HCT116 (cell line): ENCODE measurements around the gene ACOXL. TPM values are rescaled to one million over a fixed set of nuclear protein-coding genes. Genes with fewer than 3 reads are reported as not detected.

Source experiments
- ATAC-seq: fragments of 200-7000 bp; cut with Tn5 transposase; 2 replicates; pipeline ENCODE4 v1.9.1; 2020; ENCODE audit warnings: mild to moderate bottlenecking, moderate library complexity
- BruUV-seq: library from RNA; stranded (reverse); fragments of 400-500 nt; replicated peaks from 2 replicates; lab custom pipeline; 2021; lab: Mats Ljungman, UMichigan
- CTCF ChIA-PET: fragments of 300-600 bp; sonication (Branson Sonifier 250); formaldehyde crosslinking; loops from one replicate; lab custom pipeline; 2021; ENCODE audit warnings: antibody characterized with exemption; lab: Charles Lee
- POLR2A ChIA-PET: fragments of 300-600, 350-600 bp; sonication (Branson Sonifier 250); formaldehyde crosslinking; loops from one replicate; lab custom pipeline; 2021; ENCODE audit warnings: antibody characterized with exemption; lab: Charles Lee
- RAD21 ChIA-PET, 2 experiments: fragments of 300-600 bp; sonication (Branson Sonifier 250); formaldehyde crosslinking; loops; one replicate each; lab custom pipeline; 2023; ENCODE audit warnings: low total read pairs in 2 of 2; ENCODE audit not compliant: uncharacterized antibody in 2 of 2, unreplicated experiment in 2 of 2, low non-redundant PET in 1 of 2; lab: Charles Lee
- DNase-seq: peaks from one replicate; pipeline ENCODE4 v3.0.0-alpha.2; 2010; ENCODE audit warnings: low read depth, low spot score
- H2AFZ ChIP-seq: fragments of 200-600 bp; shearing (Covaris generic), sonication (generic); 2 replicates; pipeline ENCODE4 v1.6.1; 2017; ENCODE audit warnings: low read depth, mixed run types, mixed read lengths, antibody characterized with exemption, low read length; ENCODE audit not compliant: poor library complexity, severe bottlenecking
- H3K27ac ChIP-seq: 2 replicates; pipeline ENCODE4 v1.5.1; 2012; ENCODE audit warnings: low read depth, low read length
- H3K27me3 ChIP-seq: fragments of 200-600 bp; sonication (generic); 2 replicates; pipeline ENCODE4 v1.6.1; 2016; ENCODE audit warnings: mixed run types, low read length, mixed read lengths; ENCODE audit not compliant: insufficient read depth
- H3K36me3 ChIP-seq, 2 experiments: fragments of 200-500 bp in 1 of 2; fragments of 200-600 bp in 1 of 2; sonication (Bioruptor generic) in 1 of 2; sonication (generic) in 1 of 2; 2 replicates each; pipeline versions ENCODE4 v1.5.1 to v1.6.1; 2014 to 2016; ENCODE audit warnings: low read length in 2 of 2, inconsistent platforms in 1 of 2, mixed read lengths in 1 of 2, mixed run types in 1 of 2; ENCODE audit not compliant: insufficient read depth in 2 of 2, control insufficient read depth in 1 of 2
- H3K4me1 ChIP-seq, 2 experiments: fragments of 200-600 bp in 1 of 2; sonication (generic) in 1 of 2; 2 replicates each; pipeline versions ENCODE4 v1.5.1 to v1.6.1; 2012 to 2017; ENCODE audit warnings: low read length in 2 of 2, inconsistent platforms in 1 of 2, mild to moderate bottlenecking in 1 of 2, mixed read lengths in 1 of 2, mixed run types in 1 of 2, moderate library complexity in 1 of 2; ENCODE audit not compliant: insufficient read depth in 2 of 2, control insufficient read depth in 1 of 2
- H3K4me2 ChIP-seq: fragments of 200-600 bp; sonication (generic); 2 replicates; pipeline ENCODE4 v1.6.1; 2017; ENCODE audit warnings: mixed run types, low read length, mixed read lengths
- H3K4me3 ChIP-seq, 2 experiments: fragments of 200-600 bp in 1 of 2; sonication (generic) in 1 of 2; replicated peaks in 1 of 2; 2 replicates each; pipeline ENCODE4 v1.5.1; 2011 to 2016; ENCODE audit warnings: low read length in 2 of 2, control low read depth in 1 of 2, low read depth in 1 of 2, mild to moderate bottlenecking in 1 of 2, mixed read lengths in 1 of 2, mixed run types in 1 of 2
- H3K79me2 ChIP-seq: fragments of 200-600 bp; sonication (generic); 2 replicates; pipeline ENCODE4 v1.6.1; 2017; ENCODE audit warnings: mild to moderate bottlenecking, mixed run types, low read length, moderate library complexity, mixed read lengths; ENCODE audit not compliant: insufficient read depth
- H3K9ac ChIP-seq: fragments of 200-600 bp; sonication (generic); 2 replicates; pipeline ENCODE4 v1.6.1; 2016; ENCODE audit warnings: low read length, mixed read lengths
- H3K9me2 ChIP-seq: fragments of 200-600 bp; sonication (generic), shearing (Covaris generic); 2 replicates; pipeline ENCODE4 v1.6.1; 2017; ENCODE audit warnings: mixed run types, mild to moderate bottlenecking, moderate library complexity; ENCODE audit not compliant: insufficient read depth
- H3K9me3 ChIP-seq, 2 experiments: fragments of 200-500 bp in 1 of 2; fragments of 200-600 bp in 1 of 2; sonication (Bioruptor generic) in 1 of 2; sonication (generic) in 1 of 2; 2 replicates each; pipeline ENCODE4 v1.6.1; 2014 to 2017; ENCODE audit warnings: low read length in 2 of 2, mixed read lengths in 2 of 2, inconsistent platforms in 1 of 2, low read depth in 1 of 2, mild to moderate bottlenecking in 1 of 2, mixed run types in 1 of 2, moderate library complexity in 1 of 2; ENCODE audit not compliant: control insufficient read depth in 1 of 2, insufficient read depth in 1 of 2
- H4K20me1 ChIP-seq: fragments of 200-600 bp; sonication (generic), shearing (Covaris generic); 2 replicates; pipeline ENCODE4 v1.6.1; 2017; ENCODE audit warnings: mixed run types, mild to moderate bottlenecking, moderate library complexity; ENCODE audit not compliant: insufficient read depth
- ATF3 ChIP-seq: IDR thresholded peaks from 2 replicates; pipeline ENCODE4 v1.6.1; 2012
- CBX3 ChIP-seq: IDR thresholded peaks from 2 replicates; pipeline ENCODE4 v1.6.1; 2012; ENCODE audit warnings: low read depth
- CTCF ChIP-seq, 3 experiments: fragments of 200-600 bp in 1 of 3; sonication (generic) in 1 of 3; IDR thresholded peaks in 2 of 3; conservative IDR thresholded peaks in 1 of 3; 2 replicates each; pipeline ENCODE4 v1.5.1; 2012 to 2017; ENCODE audit warnings: low read depth in 2 of 3, low read length in 2 of 3, antibody characterized with exemption in 1 of 3, borderline replicate concordance in 1 of 3, control low read depth in 1 of 3, mild to moderate bottlenecking in 1 of 3, mixed read lengths in 1 of 3, mixed run types in 1 of 3, moderate library complexity in 1 of 3; ENCODE audit not compliant: insufficient read depth in 1 of 3
- ELF1 ChIP-seq: IDR thresholded peaks from 2 replicates; pipeline ENCODE4 v1.6.1; 2012; ENCODE audit warnings: low read depth, borderline replicate concordance
- EZH2phosphoT487 ChIP-seq: fragments of 200-600 bp; IDR thresholded peaks from 2 replicates; pipeline ENCODE4 v1.6.1; 2018; ENCODE audit warnings: antibody characterized with exemption, borderline replicate concordance
- FOSL1 ChIP-seq: IDR thresholded peaks from 2 replicates; pipeline ENCODE4 v1.6.1; 2012; ENCODE audit warnings: low read depth
- JUND ChIP-seq: IDR thresholded peaks from 2 replicates; pipeline ENCODE4 v1.6.1; 2012
- MAX ChIP-seq: IDR thresholded peaks from 2 replicates; pipeline ENCODE4 v1.6.1; 2012
- POLR2A ChIP-seq: IDR thresholded peaks from 2 replicates; pipeline ENCODE4 v1.7.0; 2011; ENCODE audit warnings: borderline replicate concordance; ENCODE audit not compliant: insufficient read depth, insufficient read length; ENCODE audit errors: extremely low read depth
- RAD21 ChIP-seq: IDR thresholded peaks from 2 replicates; pipeline ENCODE4 v1.6.1; 2012; ENCODE audit warnings: low read depth, mild to moderate bottlenecking
- REST ChIP-seq: IDR thresholded peaks from 2 replicates; pipeline ENCODE4 v1.6.1; 2012; ENCODE audit warnings: low read depth
- SIN3A ChIP-seq: IDR thresholded peaks from 2 replicates; pipeline ENCODE4 v1.6.1; 2012; ENCODE audit warnings: low read depth
- SP1 ChIP-seq: IDR thresholded peaks from 2 replicates; pipeline ENCODE4 v1.6.1; 2012; ENCODE audit warnings: low read depth
- YY1 ChIP-seq: IDR thresholded peaks from 2 replicates; pipeline ENCODE4 v1.6.1; 2011; ENCODE audit warnings: low read length, low read depth, moderate library complexity, mild to moderate bottlenecking; ENCODE audit not compliant: insufficient replicate concordance; ENCODE audit errors: extremely low read depth
- ZBTB33 ChIP-seq: IDR thresholded peaks from 2 replicates; pipeline ENCODE4 v1.6.1; 2011; ENCODE audit warnings: mild to moderate bottlenecking, low read length, moderate library complexity; ENCODE audit not compliant: insufficient replicate concordance; ENCODE audit errors: extremely low read depth
- ZNF274 ChIP-seq: fragments of 200-500 bp; sonication (Bioruptor generic); IDR thresholded peaks from 2 replicates; pipeline ENCODE4 v1.6.1; 2014; ENCODE audit warnings: mild to moderate bottlenecking, low read depth, low read length, inconsistent platforms
- intact Hi-C: fragments of 100-400 bp; cut with micrococcal nuclease; formaldehyde crosslinking; loops from 2 replicates; pipeline ENCODE4 v1.10.0; 2022
- total RNA-seq: library from RNA; stranded (reverse); gene quantifications from one replicate; pipeline ENCODE4 v1.2.1, GENCODE V29; 2021; ENCODE audit not compliant: unreplicated experiment

Gene ACOXL
- total RNA-seq, 1 experiment from 2014 or later, result 5.5 TPM

GRCh38 chr2:110931648-110932047 lies 199.3 kb downstream of the ACOXL start:
- BruUV-seq, result no TSS peak
- no peak for TF ChIP-seq CTCF (IDR thresholded peaks at IDR 0.05 in 2 of 3, conservative IDR thresholded peaks at IDR 0.05 in 1 of 3; ENCODE audit: borderline replicate concordance in 1 of 3, insufficient read depth in 1 of 3, low read depth in 2 of 3, low read length in 2 of 3)
- TF ChIP-seq RAD21, result no peak
- no peak for TF ChIP-seq REST
- no peak for TF ChIP-seq EZH2phosphoT487
- no peak for TF ChIP-seq MAX
- no peak for TF ChIP-seq POLR2A
- TF ChIP-seq FOSL1, result no peak
- no peak for TF ChIP-seq JUND
- TF ChIP-seq CBX3, result no peak
- TF ChIP-seq ZBTB33, result no peak
- TF ChIP-seq SIN3A, result no peak
- TF ChIP-seq ZNF274, result no peak
- TF ChIP-seq SP1, result no peak
- no peak for TF ChIP-seq ELF1
- no peak for TF ChIP-seq ATF3
- no peak for TF ChIP-seq YY1
- H3K79me2 ChIP-seq, result no peaks in the 10 kb centered on the region
- H3K9me2 ChIP-seq, result no peaks in the 10 kb centered on the region
- H3K4me1 ChIP-seq, result no peaks in the 10 kb centered on the region
- no peak overlapping the region for H3K4me3 ChIP-seq
- DNase-seq (no peak), ATAC-seq (no peak)
- CTCF ChIA-PET, result no interaction called here
- peaks cover 0 to 7% of the 10 kb centered on the region in 2 experiments; a peak in 2 of 4 replicates for H3K9me3 ChIP-seq
- POLR2A ChIA-PET, result no interaction called here
- no peak overlapping the region for H3K27ac ChIP-seq
- intact Hi-C loops, result no loop called here
- no peaks in the 10 kb centered on the region for H4K20me1 ChIP-seq
- no peak overlapping the region for H2AFZ ChIP-seq
- H3K9ac ChIP-seq, result no peak overlapping the region
- RAD21 ChIA-PET, result no interaction called here
- H3K36me3 ChIP-seq, result no peaks in the 10 kb centered on the region
- no peak overlapping the region for H3K4me2 ChIP-seq
- H3K27me3 ChIP-seq, result no peaks in the 10 kb centered on the region
